Liver (tissue), 9 donors: ENCODE data around the gene RBMS3. TPM values are rescaled to one million over a fixed set of nuclear protein-coding genes. Genes with fewer than 3 reads are reported as not detected.

Experiments
- DNase-seq: peaks from one replicate; pipeline ENCODE4 v3.0.0-alpha.2; 2017; ENCODE audit warnings: low spot score
- H3K27ac ChIP-seq, 2 donors: one replicate each; pipeline ENCODE4 v1.7.0; 2013; ENCODE audit warnings: inconsistent platforms in 2 of 2, low read length in 2 of 2, control low read depth in 1 of 2, low read depth in 1 of 2, mild to moderate bottlenecking in 1 of 2
- H3K27me3 ChIP-seq, 4 donors: one replicate each; pipeline versions ENCODE4 v1.6.1 to v1.7.0; 2013; ENCODE audit warnings: low read length in 3 of 4, inconsistent platforms in 1 of 4, mild to moderate bottlenecking in 1 of 4, moderate library complexity in 1 of 4; ENCODE audit not compliant: control insufficient read depth in 4 of 4, insufficient read depth in 4 of 4
- H3K36me3 ChIP-seq, 4 donors: one replicate each; pipeline versions ENCODE4 v1.6.1 to v1.7.0; 2013; ENCODE audit warnings: low read length in 3 of 4, mild to moderate bottlenecking in 3 of 4, low read depth in 1 of 4, moderate library complexity in 1 of 4; ENCODE audit not compliant: control insufficient read depth in 4 of 4, insufficient read depth in 3 of 4
- H3K4me1 ChIP-seq, 4 donors: one replicate each; pipeline versions ENCODE4 v1.6.1 to v1.7.0; 2013; ENCODE audit warnings: low read length in 3 of 4, mild to moderate bottlenecking in 3 of 4, moderate library complexity in 1 of 4; ENCODE audit not compliant: control insufficient read depth in 4 of 4, insufficient read depth in 4 of 4
- H3K4me3 ChIP-seq, 3 donors: one replicate each; pipeline versions ENCODE4 v1.6.1 to v1.7.0; 2013; ENCODE audit warnings: low read length in 3 of 3, control low read depth in 1 of 3, low read depth in 1 of 3, mild to moderate bottlenecking in 1 of 3
- H3K9ac ChIP-seq, 2 donors: one replicate each; pipeline ENCODE4 v1.7.0; 2013; ENCODE audit warnings: low read length in 2 of 2, mild to moderate bottlenecking in 2 of 2, moderate library complexity in 2 of 2, control low read depth in 1 of 2, low read depth in 1 of 2
- H3K9me3 ChIP-seq, 4 donors: one replicate each; pipeline versions ENCODE4 v1.6.1 to v1.7.0; 2013; ENCODE audit warnings: low read length in 3 of 4; ENCODE audit not compliant: control insufficient read depth in 4 of 4
- ATF3 ChIP-seq: IDR thresholded peaks from 2 replicates; pipeline ENCODE4 v1.6.1; 2016; ENCODE audit warnings: antibody characterized with exemption
- EGR1 ChIP-seq, 2 donors: IDR thresholded peaks; 2 replicates each; pipeline ENCODE4 v1.6.1; 2016 to 2018; ENCODE audit warnings: antibody characterized with exemption in 2 of 2, low read depth in 2 of 2
- FOXA1 ChIP-seq: IDR thresholded peaks from 2 replicates; pipeline ENCODE4 v1.6.1; 2016; ENCODE audit warnings: antibody characterized with exemption
- FOXA2 ChIP-seq: IDR thresholded peaks from 2 replicates; pipeline ENCODE4 v1.6.1; 2016; ENCODE audit warnings: antibody characterized with exemption
- GABPA ChIP-seq, 2 donors: IDR thresholded peaks in 1 of 2; conservative IDR thresholded peaks in 1 of 2; 2 replicates each; pipeline ENCODE4 v1.6.1; 2016; ENCODE audit warnings: antibody characterized with exemption in 2 of 2, mild to moderate bottlenecking in 1 of 2, moderate library complexity in 1 of 2
- HNF4A ChIP-seq, 2 donors: conservative IDR thresholded peaks; 2 replicates each; pipeline ENCODE4 v1.6.1; 2016; ENCODE audit warnings: antibody characterized with exemption in 2 of 2, mild to moderate bottlenecking in 2 of 2
- HNF4G ChIP-seq: IDR thresholded peaks from 2 replicates; pipeline ENCODE4 v1.6.1; 2016; ENCODE audit warnings: antibody characterized with exemption
- JUND ChIP-seq, 2 donors: IDR thresholded peaks; 2 replicates each; pipeline ENCODE4 v1.6.1; 2016; ENCODE audit warnings: antibody characterized with exemption in 2 of 2
- NR2F2 ChIP-seq: IDR thresholded peaks from 2 replicates; pipeline ENCODE4 v1.6.1; 2016; ENCODE audit warnings: antibody characterized with exemption
- RAD21 ChIP-seq, 2 donors: IDR thresholded peaks; 2 replicates each; pipeline ENCODE4 v1.6.1; 2016; ENCODE audit warnings: antibody characterized with exemption in 2 of 2, mild to moderate bottlenecking in 2 of 2
- REST ChIP-seq: IDR thresholded peaks from 2 replicates; pipeline ENCODE4 v1.6.1; 2016; ENCODE audit warnings: antibody characterized with exemption, mild to moderate bottlenecking
- SP1 ChIP-seq: IDR thresholded peaks from 2 replicates; pipeline ENCODE4 v1.6.1; 2018; ENCODE audit warnings: antibody characterized with exemption, mild to moderate bottlenecking
- TAF1 ChIP-seq: conservative IDR thresholded peaks from 2 replicates; pipeline ENCODE4 v1.6.1; 2016; ENCODE audit warnings: antibody characterized with exemption, mild to moderate bottlenecking
- YY1 ChIP-seq: IDR thresholded peaks from 2 replicates; pipeline ENCODE4 v1.6.1; 2016; ENCODE audit warnings: antibody characterized with exemption, mild to moderate bottlenecking
- WGBS: extraction: QIAGEN DNeasy Blood & Tissue Kit; methylation state at CpG from one replicate; pipeline ENCODE4 v1.1.7; 2013; 5-methylcytosine and 5-hydroxymethylcytosine counted together
- polyA plus RNA-seq, 2 donors: library from polyadenylated mRNA; stranded (reverse) in 1 of 2; unstranded in 1 of 2; fragments of 200-250 nt in 1 of 2; fragments of >200 nt in 1 of 2; fragmentation: Nextera tagmentation in 1 of 2; extraction: Ambion mirVana in 1 of 2; gene quantifications; one replicate each; pipeline versions ENCODE4 v1.2.1 to v1.2.3, GENCODE V29; 2013 to 2015
- total RNA-seq, 2 donors: library from RNA; depleted of rRNA; stranded (reverse); fragments of >200 nt; gene quantifications; one replicate each; pipeline ENCODE4 v1.2.3, GENCODE V29; 2014
- TF ChIP-seq, protein P1 (sequence below): IDR thresholded peaks from 2 replicates; pipeline ENCODE4 v1.6.1; 2016; ENCODE audit warnings: antibody characterized with exemption
- TF ChIP-seq, protein P2 (sequence below): IDR thresholded peaks from 2 replicates; pipeline ENCODE4 v1.6.1; 2016; ENCODE audit warnings: antibody characterized with exemption
- TF ChIP-seq, protein P3 (sequence below): fragments of 150-350 bp; IDR thresholded peaks from 2 replicates; pipeline ENCODE4 v1.5.1; 2017; ENCODE audit warnings: improper control_type of control experiment, low read depth, low read length; ENCODE audit not compliant: missing input control
- donor health status: healthy.
- donor health status: healthy.
- donor health status: healthy.
- donor health status: healthy.
- donor health status: healthy.

Gene RBMS3
- total and polyA plus RNA-seq, 4 donors, result 1.2 to 14.9 (median 9.3) TPM

- Histone ChIP-seq H3K9me3 (no peaks in the 10 kb centered on the region), H3K36me3 (no peaks in the 10 kb centered on the region), H3K27ac (no peak overlapping the region), H3K4me1 (peaks cover 0 to 6% (median 2%) of the 10 kb centered on the region in 4 donors), H3K4me3 (no peak overlapping the region), H3K9ac (no peak overlapping the region), H3K27me3 (no peaks in the 10 kb centered on the region)
- WGBS, result 92% methylated on average over 5 of the region's 5 CpGs
- TF ChIP-seq, protein P1, sequence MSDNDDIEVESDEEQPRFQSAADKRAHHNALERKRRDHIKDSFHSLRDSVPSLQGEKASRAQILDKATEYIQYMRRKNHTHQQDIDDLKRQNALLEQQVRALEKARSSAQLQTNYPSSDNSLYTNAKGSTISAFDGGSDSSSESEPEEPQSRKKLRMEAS, result no peak
- TF ChIP-seq, protein P2, sequence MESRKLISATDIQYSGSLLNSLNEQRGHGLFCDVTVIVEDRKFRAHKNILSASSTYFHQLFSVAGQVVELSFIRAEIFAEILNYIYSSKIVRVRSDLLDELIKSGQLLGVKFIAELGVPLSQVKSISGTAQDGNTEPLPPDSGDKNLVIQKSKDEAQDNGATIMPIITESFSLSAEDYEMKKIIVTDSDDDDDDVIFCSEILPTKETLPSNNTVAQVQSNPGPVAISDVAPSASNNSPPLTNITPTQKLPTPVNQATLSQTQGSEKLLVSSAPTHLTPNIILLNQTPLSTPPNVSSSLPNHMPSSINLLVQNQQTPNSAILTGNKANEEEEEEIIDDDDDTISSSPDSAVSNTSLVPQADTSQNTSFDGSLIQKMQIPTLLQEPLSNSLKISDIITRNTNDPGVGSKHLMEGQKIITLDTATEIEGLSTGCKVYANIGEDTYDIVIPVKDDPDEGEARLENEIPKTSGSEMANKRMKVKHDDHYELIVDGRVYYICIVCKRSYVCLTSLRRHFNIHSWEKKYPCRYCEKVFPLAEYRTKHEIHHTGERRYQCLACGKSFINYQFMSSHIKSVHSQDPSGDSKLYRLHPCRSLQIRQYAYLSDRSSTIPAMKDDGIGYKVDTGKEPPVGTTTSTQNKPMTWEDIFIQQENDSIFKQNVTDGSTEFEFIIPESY, result no peak
- TF ChIP-seq HNF4G, result no peak
- no peak for TF ChIP-seq JUND (IDR thresholded peaks at IDR 0.05)
- no peak for TF ChIP-seq RAD21 (IDR thresholded peaks at IDR 0.05)
- TF ChIP-seq, protein P3, sequence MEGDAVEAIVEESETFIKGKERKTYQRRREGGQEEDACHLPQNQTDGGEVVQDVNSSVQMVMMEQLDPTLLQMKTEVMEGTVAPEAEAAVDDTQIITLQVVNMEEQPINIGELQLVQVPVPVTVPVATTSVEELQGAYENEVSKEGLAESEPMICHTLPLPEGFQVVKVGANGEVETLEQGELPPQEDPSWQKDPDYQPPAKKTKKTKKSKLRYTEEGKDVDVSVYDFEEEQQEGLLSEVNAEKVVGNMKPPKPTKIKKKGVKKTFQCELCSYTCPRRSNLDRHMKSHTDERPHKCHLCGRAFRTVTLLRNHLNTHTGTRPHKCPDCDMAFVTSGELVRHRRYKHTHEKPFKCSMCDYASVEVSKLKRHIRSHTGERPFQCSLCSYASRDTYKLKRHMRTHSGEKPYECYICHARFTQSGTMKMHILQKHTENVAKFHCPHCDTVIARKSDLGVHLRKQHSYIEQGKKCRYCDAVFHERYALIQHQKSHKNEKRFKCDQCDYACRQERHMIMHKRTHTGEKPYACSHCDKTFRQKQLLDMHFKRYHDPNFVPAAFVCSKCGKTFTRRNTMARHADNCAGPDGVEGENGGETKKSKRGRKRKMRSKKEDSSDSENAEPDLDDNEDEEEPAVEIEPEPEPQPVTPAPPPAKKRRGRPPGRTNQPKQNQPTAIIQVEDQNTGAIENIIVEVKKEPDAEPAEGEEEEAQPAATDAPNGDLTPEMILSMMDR, result no peak
- no peak for TF ChIP-seq ATF3
- no peak for TF ChIP-seq FOXA2
- TF ChIP-seq SP1, result no peak
- TF ChIP-seq FOXA1, result no peak
- no peak for TF ChIP-seq REST
- no peak for TF ChIP-seq YY1
- TF ChIP-seq EGR1 (IDR thresholded peaks at IDR 0.05; ENCODE audit: low read depth in 2 of 2), result no peak
- no peak for TF ChIP-seq GABPA (IDR thresholded peaks at IDR 0.05 in 1 of 2, conservative IDR thresholded peaks at IDR 0.05 in 1 of 2)
- no peak for TF ChIP-seq TAF1
- no peak for TF ChIP-seq HNF4A (conservative IDR thresholded peaks at IDR 0.05)
- no peak for DNase-seq
Measured at GRCh38 chr3:29775340-29775739, 494.5 kb downstream of the RBMS3 start.

DNA sequence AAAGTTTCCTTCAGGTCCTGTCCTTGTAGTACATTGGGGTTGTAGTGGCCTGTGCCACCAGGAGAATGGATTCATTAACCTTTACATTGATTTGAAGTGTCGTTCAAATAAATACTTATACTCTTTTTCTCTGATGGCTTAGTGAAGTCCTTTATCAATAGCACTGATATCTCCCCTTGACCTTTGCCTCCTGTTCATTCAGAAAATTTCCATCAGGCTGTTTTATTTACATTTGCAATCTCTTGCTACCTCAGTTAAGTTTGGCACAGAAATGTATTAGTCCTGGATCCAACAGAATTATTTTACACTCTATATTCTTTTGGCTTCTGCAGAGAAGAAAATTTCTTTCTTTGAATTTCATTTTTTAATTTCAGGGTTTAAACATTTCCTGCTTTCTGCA is 497.0 kb downstream of the RBMS3 start:
- no peak overlapping the region for H3K4me3 ChIP-seq
- WGBS, result 27% methylated on average over 1 of the region's 1 CpG
- H3K36me3 ChIP-seq, result no peaks in the 10 kb centered on the region
- peaks cover 0 to 4% (median 0%) of the 10 kb centered on the region in 4 donors for H3K9me3 ChIP-seq
- peaks cover 0 to 6% (median 2%) of the 10 kb centered on the region in 4 donors for H3K4me1 ChIP-seq
- H3K27ac ChIP-seq, result no peak overlapping the region
- H3K27me3 ChIP-seq, result no peaks in the 10 kb centered on the region
- no peak overlapping the region for H3K9ac ChIP-seq
- DNase-seq, result no peak
- TF ChIP-seq JUND (IDR thresholded peaks at IDR 0.05) (peak in 1 of 2 donors; percentile 30), GABPA (IDR thresholded peaks at IDR 0.05 in 1 of 2, conservative IDR thresholded peaks at IDR 0.05 in 1 of 2) (no peak), ATF3 (no peak), HNF4G (peak; percentile 38), REST (no peak), YY1 (no peak), NR2F2 (peak; percentile 44), SP1 (peak; percentile 73), FOXA1 (no peak)
- TF ChIP-seq, protein P3, result no peak
- TF ChIP-seq, protein P1, result no peak
